Activated gamma-delta T cell treated with anti-CD3 and anti-CD28 coated beads, Interleukin-2, amount 50 U/mL, for 16 hours (primary cell): ENCODE results near the gene GLYATL3.

Experiments used
- DNase-seq: peaks from one replicate; pipeline ENCODE4 v3.0.0-alpha.2; 2020; ENCODE audit warnings: low read depth

GLYATL3 gene

GRCh38 chr6:49548613-49549304 is 49.0 kb downstream of the GLYATL3 start:
- DNase-seq = no peak

DNA sequence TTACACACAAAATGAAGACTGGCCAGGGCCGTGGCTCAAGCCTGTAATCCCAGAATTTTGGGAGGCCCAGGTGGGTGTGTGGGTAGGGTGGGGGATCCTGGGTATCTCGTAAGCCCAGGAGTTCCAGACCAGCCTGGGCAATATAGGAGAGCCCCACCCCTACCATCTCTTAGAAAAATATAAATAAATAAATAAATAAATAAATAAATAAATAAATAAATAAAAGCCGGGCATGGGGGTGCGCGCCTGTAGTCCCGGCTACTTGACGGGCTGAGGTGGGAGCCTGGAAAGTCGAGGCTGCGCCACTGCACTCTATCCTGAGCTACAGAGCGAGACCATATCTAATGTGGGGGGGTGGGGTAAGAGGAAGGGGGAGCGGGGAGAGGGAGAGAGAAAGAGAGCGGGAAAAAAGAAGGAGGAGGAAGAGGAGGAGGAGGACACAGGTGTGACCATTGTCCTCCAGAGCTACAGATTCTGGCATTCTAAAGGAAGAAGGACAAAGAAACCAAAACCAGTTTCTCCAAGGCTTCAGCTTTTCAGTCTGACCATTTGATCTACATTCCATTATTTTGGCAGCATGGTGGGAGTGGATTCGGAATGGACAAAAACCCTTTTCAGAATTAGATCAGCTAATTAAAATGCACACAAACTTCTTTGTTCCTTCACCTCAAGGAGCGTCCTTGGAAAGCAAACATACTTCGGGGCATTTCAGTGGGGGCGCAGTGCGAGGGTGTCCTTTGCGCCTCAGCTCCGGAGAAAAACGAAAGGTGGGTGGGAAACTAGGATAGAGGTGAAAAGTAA is 50.2 kb downstream of the GLYATL3 start:
- DNase-seq = no peak

DNA sequence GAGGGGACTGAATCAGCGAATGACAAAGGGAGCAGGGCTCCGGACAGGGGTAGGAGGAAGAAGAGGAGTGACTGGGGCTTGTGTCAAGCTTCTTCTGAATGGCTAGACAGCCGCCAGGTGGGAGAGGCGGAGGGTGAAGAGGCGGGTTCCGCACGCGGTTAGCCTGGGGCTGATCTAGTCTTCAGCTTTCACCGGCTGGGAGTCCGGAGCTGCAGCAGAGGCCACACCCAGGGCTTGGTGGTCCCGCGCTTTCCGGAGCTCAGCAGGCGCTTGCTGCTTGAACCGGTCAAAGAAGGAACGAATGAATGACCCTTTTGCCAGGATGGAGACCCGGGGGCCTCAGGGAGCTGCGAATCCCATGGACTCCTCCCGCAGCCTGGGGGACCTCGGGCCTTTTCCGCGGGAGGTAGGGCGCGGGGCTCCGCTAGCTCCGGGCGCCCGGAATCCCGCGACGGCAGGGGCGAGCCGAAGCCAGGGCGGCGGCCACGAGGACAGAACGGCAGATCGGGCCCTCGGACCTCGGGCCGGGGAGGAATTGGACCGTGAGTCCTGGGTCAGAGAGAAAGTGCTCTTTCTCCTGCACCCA is 50.9 kb downstream of the GLYATL3 start, which contains the start of gene C6orf141:
C6orf141 (plus strand) TSS at position 177 of the 586 bp plus-strand sequence; CDS start at position 302, 125 bp downstream.
- no peak for DNase-seq

DNA sequence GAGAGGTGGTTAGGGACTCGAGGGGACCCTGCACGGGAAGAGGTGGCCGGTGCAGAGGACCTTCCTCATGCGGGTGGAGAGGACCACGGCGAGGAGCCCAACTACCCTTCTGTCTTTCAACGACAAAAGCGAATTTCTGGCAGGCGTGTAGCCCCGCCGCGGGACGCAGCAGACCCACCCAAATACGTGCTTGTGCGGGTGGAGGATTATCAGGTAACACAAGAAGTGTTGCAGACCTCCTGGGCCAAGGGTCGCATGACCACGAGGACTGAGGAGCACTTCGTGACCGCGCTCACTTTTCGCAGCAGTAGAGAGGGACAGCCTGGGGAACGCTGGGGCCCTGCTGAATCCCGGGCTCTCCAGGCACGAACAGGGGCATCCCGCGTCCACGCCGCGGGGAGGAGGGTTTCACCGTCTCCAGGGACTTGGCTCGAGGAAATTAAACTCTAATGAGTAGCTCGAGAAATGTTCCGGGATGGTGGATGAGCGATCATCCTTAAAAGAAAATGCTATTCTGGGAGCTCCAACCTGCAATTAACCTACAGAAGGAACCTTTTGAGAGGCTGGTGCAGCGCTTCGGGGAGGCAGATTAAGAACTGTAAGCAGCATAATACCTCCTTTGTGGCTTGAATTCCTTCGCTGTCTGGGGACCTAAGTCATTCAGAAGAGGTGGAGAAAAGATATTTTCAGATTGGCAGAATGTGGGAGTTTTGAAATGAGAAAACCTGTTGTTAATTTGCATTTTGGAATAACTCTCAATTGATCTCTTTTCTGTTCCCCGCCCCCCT is 51.5 kb downstream of the GLYATL3 start:
- DNase-seq = no peak

- DNase-seq = no peak
Measured at GRCh38 chr6:49551866-49552129, 52.1 kb downstream of the GLYATL3 start.

- DNase-seq = no peak
Measured at GRCh38 chr6:49552596-49552995, 52.9 kb downstream of the GLYATL3 start.

DNA sequence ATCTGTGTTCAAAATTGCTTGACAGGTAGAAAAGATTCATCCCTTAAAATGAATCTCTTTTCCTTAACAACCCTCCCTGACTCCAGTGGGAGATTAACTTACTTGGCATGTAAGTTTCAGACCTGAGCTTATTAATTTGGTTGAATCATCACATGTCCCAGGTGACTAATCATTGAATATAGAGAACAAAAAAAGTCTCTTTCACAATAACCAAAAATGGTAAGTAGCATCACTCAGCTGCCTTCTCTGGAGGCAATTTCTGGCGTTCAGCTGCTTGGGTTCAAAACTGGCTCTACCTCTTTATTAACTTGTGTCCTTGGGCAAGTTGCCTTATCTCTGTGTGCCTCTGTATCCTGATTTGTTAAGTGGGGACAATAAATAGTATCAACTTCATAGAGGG is 53.7 kb downstream of the GLYATL3 start:
- DNase-seq = no peak

DNA sequence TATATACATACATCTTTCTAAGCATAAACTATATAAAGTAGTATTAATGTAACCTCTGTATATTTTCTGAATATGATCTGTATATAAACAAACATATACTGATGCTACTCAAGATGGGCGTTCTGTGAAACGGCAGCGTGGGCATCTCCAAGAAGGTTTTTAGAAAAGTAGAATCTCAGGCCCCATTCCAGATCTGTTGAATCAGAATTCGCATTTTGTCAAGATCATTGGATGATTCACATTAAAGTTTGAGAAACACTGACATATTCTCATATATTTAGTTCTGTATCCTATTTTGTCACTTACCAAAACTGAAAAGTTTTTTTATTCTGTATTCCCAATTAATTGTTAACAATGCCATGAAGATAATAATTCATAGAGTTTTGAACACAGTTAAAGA is 56.2 kb downstream of the GLYATL3 start:
- no peak for DNase-seq

DNA sequence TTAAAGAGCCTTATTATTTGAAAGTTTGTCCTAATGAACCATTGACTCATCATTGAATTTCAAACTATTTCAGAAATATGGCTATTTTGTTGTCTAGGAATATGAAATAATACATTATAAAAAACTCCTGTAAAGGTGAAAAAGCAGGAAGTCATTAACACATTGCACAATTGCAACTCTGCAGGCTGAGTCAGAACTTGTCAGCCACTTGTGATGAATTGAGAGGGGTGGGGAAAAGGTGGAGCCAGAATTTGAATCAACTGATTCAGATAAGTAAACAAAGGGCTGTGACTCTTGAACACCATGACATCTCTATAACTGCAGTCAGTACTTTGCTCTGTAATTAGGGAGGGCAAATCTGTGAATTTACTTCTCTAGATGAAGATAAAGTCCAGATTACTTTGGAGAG is 56.7 kb downstream of the GLYATL3 start:
- no peak for DNase-seq

- no peak for DNase-seq
Measured at GRCh38 chr6:49557177-49557576, 57.5 kb downstream of the GLYATL3 start.

- no peak for DNase-seq
Measured at GRCh38 chr6:49558238-49558637, 58.5 kb downstream of the GLYATL3 start.

- DNase-seq = no peak
Measured at GRCh38 chr6:49563006-49563886, 63.5 kb downstream of the GLYATL3 start.

DNA sequence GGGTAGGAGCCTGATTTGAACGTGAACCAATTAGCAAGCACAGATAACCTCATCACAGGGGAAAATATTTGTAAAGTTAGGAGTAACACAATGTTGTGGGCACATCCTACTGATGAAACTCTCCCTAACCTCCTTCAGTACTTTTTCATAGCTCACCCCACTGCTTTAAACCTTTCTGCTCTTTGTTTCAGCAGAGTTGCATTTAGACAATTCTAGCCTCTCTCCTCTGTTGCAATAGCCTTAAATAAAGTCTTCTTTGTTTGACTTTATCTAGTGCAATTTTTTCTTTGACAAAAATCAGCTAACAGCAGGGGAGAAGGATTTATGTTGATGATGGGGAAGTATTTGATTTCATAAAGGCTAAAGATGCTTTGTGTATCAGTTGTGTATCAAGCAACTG is 64.8 kb downstream of the GLYATL3 start:
- DNase-seq = no peak

GRCh38 chr6:49565261-49565660 is 65.5 kb downstream of the GLYATL3 start:
- no peak for DNase-seq

DNA sequence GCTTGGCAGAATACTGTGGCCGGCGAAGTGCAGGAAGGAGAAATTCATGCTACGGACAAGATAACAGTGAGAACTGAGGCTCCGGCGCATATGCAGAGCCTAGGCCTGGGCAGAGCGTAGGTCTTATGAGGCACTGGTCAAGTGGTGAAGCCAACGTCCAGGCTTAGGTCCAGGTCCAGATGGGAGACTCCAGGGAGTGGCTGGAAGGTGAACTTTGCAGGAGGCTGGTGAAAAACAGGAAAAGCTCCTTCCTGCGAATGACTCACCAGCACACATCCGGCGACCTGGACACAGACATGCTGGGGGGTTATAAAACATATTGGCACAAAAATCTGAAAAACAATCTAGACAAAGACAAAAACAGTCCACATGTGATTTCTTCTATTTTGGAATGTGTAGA is 66.1 kb downstream of the GLYATL3 start:
- DNase-seq = no peak

GRCh38 chr6:49570474-49571079 is 70.9 kb downstream of the GLYATL3 start:
- DNase-seq = no peak

DNA sequence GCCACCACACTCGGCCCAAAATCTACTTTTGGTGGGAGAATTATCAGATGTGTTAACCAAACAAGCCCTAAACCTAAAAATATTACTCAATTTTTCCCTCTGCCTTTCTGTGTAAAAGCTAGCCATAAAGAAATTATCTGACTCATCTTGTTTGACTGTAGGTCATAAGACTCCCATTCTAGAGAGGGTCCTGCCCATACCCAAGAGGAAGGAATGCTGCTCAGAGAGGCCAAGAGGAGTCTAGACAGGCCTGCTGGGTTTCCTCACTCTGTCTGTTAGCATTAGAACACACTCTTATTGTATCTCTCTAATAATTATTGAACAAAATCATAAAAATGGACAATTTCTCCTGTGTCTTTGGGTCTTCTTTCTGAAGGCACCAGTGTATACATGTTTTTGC is 76.9 kb downstream of the GLYATL3 start:
- DNase-seq = no peak
